Occipital lobe (tissue), 2 donors: ENCODE results near the gene CTRB1. TPM values are rescaled to one million over a fixed set of nuclear protein-coding genes. Genes with fewer than 3 reads are reported as not detected.

ENCODE experiments used
- DNase-seq: peaks from one replicate; lab custom pipeline; 2025; lab: John Stamatoyannopoulos, UW
- total RNA-seq: library from RNA; depleted of rRNA; stranded (reverse); fragments of >200 nt; gene quantifications from one replicate; pipeline ENCODE4 v1.2.3, GENCODE V29; 2014

The CTRB1 gene
- total RNA-seq, 1 donor from 2014 or later = not detected

DNA sequence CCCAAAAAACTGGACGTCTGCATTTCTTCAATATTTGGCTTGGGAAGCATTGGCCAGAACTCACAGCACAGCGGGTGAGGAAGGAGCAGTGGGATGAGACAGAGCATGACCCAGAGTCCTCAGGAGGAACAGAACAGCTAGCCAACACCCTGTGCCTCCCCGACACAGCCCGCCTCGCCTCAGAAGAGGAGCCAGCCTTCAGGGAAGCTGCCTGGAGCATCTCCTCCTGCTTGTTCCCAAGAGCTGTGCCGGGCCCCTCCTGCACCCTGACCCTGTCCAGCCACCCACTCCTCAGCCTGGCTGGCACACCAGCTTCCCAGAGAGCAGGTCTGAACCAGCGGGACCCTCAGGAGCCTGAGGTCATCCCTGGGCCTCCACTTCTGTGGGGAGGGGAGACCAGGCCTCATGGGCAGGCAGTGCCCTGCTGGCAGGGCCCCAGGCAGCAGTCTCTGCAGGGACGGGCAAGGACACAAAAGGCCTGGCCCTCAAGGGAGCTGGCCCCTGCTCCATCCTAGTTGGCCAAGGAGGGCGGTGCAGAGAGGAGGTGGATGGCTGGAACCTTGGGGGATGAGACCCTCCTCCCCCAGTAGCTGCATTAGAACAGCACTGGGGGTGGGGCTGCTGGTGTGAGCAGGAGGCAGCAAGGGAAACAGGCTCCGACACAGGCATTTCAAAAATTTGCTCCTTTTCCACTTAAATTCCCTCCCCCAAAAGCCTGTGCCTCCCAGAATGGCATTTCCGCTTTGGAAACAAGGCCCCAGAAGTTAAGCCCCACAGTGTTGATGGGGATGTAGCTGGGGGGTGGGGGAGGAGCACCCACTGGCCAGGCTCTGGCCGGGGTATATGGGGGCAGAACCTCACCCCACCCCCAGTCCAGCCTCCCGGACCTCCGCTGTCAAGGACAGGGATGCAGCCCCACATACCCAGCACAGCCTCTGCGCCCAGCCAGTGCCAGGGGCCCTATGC lies 34.4 kb downstream of the CTRB1 start:
- DNase-seq = no peak

DNA sequence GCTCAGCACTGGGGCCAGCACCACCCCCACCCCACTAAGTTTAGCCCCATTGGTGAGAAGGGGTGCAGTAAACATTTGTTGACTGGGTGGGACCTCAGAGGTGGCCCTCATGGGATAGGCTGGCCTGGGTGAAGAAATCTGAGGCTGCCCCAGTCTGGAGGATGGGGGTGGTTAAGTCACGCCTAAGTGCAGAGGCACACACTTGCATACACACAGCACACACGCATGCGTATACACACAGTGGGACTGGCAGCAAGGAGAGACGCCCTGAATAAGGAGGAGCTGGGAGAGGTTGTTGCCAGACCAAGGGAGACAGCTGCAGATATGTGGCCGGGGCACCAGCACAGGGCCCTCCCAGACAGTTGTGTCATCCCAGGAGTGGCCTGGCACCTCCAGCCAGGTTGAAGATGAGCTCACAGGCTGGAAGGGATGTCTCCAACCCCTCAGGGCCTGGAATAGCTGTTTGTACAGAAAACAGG lies 35.6 kb downstream of the CTRB1 start:
- DNase-seq = no peak

DNA sequence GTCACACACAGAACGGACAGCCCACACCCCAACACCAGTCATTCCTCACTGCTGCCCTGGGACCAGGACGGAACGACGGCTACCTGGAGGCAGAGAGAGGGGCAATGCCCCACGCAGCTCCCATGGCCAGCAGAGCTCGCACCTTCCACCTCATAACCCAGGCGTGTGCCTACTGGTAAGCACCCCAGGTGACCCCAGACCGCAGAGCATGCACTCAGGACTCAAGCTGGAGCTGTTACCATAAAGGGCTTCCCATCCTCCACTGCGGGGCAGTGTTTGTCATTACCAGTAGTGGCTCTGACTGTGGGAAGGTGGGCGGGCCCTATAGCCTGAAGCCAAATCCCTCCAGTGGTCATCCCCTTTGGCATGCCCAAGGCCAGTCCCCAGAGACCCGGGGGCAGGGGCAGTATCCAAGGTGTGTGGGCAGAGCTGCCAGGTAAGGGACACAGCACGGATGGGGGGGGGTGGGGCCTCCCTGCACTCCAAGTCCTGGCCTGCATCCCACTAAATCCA lies 37.3 kb downstream of the CTRB1 start:
- no peak for DNase-seq

DNA sequence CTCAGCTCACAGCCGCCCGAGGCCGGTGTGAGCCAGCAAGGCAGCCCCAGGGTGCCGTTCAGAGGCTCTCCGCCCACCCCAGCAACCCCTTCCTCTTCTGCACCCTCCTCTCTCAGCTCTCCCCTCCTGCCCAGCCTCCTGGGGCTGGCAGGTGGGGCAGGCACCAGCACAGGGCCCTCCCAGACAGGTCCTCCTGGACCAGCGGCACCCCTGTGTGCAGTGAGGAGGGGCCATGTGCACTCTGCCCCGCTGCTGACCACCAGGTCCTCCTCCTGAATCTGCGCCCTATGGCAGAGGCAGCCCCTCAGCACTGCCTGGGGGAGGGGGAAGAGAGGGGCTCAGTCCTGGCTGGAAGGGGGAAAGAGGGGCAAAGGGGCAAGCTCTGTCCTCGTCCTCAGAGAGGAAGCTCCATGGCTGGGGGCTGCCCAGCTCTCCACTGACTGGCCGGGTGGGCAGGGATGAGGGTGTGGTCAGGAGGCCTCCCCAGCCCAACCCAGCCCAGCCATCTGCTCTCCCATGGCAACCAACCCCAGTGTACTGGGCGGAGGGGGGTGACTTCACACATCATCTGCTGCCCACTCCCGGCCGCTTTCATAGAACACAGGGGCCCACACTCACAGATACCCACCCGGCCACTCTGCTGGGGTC lies 38.0 kb downstream of the CTRB1 start:
- no peak for DNase-seq

DNA sequence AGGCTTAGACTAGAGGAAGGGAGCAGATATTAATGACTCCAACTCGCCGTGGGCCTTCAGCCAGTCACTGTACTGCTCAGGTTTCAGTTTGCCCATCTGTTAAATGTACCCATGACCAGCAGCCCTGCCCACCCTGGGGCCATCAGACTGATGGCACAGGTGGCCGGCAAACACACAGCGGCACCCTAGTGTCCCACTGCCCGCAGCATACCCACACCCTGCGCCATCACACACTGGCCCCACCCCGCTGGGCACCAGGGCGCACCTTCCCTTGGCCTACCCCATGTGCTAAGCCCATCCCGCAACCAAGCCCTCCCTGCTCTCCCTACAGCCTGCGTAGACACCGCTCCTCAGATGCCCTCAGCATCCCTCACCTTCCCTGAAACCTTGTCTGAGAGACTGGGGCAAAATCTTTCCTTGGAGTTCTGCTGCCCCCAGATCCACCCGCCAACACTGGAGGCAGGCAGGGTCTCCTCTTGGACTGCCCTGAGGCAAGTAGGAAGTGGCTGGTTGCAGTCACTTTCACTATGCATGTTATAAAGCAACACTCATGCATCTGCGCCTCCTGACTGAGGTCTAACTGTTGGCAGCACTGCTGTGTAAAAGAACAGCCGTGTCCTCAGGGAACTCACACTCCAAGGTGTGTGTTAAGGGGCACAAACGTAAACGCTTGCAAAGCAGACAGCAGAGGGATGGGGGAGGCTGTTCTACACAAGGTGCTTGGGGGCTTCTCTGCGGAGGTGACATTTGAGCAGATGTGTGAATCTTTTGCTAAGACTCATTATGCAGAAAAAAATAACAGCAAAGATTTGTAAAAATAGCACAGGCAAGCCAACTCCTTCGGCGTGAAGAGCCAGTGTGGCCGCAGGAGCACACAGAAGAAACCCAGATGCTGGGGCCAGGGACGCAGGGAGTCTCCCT lies 39.4 kb downstream of the CTRB1 start:
- DNase-seq = no peak

DNA sequence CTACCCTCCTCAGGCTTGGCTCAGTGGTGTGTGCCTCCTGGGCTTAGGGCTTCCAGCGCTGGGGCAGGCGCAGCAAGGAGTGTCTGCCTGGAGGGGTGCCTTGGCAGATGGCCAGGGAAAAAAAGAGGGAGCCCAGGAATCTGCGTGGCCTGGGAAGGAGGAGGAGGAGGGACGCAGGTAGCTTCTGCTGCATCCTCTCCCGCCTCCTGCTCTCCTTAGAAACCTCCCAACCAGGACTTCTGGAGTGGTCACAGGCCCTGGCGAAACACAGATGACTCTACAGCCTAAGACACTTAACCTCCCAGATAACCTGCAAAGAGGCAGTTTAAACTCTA lies 40.0 kb downstream of the CTRB1 start:
- DNase-seq = no peak

DNA sequence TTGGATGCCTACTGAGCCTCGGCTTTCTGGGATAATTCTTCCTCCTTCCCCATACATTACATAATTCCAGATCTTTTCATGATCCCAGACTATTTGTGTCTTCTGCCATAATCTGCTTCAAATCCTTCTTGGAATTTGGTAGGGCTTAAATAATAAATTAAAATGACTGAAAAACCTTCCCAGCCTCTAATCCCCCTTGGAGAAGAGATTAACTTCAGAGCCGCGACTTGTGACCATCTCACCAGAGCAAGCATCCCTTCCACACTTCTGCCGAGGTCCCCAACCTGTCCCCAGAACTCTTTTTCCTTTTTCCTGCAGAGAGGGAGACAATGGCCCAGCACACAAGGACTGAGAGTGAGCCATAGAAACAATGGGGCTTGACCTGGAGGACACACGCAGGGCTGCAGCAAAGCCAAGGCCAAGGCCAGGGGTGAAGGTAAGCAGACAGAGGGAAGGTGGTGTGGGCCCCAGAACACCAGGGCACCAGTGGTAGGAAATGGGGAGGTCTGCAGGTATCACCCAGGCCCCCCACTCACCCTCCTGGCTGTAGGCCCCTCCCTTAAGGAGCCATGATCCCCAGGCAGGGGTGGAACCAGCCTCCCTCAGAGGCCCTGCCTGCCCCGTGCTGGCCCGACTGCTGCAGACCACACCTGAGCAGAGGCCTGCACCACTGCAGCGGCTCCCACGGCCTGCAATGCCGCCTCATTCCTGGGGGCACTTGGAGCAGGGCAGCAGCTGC lies 42.2 kb downstream of the CTRB1 start:
- no peak for DNase-seq

DNA sequence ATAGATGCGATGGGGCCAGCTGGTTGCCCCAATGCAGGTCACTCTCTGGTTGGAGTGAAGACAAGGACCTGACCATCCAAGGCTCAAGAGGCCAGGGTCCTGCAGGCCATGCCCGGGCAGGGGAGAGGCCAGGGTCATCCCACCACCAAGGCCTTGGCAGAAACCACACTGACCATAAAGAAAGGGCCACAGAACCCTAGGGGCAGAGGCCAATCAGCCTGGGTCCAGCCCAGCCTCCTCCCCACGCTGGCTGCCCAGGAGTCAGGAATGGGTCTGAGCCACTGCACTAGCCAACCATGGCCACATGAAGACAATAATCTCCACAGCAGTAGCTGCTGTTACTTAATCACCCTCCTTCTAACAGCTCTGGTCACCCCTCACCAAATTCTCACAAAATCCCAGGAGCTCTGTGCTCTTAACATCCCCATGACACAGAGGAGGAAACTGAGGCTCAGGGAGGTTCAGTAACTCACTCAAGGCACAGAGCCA lies 42.8 kb downstream of the CTRB1 start:
- DNase-seq = no peak

DNA sequence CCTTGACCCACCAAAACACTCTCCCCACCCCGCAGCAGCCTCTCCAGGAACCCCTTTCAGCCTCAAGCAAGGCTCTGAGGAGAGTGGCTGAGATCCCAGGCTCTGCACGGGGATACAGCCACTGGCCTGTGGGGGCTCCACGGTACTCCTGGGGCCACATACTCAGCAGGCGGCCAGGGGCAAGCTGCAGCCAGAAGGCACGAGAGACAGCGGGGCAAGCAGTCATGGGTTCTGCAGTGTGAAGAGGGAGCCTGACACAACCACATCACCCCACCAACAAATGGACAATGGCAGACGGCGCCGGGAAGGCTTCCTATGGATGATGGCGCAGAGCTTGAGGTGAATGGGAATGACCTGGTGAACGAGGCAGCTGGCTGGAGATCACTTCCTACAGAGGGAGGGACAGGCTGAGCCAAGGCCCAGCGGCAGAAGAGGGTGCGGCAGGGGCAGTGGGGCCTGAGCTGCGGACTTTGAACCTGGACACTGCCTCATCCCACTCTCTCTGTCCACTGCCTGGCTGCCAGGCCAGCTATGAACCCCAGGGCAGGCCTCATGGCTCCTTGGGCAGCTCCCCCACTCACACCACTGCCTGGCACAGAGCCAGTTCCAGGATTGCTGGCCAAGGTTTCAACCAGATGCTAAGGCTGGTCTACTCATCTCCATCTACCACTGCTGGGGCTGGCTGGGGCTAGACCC lies 43.5 kb downstream of the CTRB1 start:
- DNase-seq = no peak

DNA sequence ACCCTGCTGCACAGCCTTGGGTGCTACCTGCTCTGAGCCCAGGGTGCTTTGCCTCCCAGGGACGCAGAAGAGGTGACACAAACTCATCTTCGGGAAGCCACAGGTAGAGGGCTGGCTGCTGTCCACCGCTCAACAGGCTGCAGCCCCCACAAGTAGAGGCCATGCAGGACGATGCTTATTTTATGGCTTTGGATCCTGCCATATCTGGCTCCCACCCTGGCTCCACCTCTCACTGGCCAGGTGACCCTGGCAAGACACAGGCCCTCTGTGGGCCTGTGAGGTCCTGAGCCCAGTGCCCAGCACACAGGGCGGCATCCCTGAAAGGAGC lies 44.0 kb downstream of the CTRB1 start:
- no peak for DNase-seq

DNA sequence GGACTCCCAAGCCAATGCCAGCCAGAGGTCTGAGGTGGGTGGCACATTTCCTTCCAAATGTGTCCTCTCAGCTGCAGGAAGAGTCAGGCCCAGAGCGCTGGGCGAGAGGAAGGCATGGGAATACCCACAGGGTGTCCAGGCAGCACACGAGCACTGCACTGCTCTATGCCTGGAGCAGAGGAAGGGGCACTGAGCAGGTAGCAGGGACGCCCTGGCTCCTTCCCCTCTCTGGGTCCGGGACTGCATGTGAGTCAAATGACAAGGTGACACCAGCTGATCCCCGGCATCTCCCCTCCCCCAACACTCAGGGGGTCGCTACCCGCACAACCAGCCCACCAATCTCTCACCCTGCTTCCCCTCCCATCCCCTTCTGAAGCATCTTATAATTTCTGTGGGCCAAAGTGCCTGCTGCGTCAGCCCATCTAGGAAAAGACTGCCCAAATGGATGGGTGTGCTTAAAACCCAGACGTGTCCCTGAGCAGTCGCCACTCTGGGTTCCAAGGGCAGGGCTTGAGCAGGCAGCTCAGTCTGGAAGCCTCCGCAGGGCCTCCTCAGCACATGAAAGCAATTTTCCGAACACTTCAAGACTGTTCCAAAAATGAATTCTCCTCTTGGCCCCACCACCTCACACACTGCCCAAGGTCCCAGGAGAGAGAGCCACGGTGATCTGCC lies 44.6 kb downstream of the CTRB1 start:
- DNase-seq = no peak

DNA sequence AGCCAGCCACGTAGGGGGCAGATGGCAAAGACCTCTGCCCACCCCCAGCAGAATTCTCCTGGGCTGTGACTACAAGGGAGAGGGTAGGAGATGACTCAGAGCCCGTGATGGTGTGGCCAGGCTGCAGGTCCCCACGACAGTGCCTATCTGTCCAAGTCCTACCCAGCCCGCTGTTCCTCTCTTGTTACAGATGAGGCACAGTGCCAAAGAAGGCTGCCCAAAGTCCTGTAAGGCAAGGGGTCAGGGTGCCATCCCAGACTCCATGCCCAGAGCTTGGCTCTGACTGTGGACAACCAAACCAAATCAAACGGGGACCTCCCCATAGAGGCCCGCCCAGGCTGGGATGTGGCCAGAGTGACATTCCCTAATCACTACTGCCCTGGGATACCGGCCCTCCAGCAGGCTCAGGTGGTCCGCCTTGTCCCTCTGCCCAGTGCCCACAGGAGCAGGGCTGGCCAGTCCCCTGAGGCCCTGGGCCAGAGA lies 45.2 kb downstream of the CTRB1 start:
- no peak for DNase-seq

DNA sequence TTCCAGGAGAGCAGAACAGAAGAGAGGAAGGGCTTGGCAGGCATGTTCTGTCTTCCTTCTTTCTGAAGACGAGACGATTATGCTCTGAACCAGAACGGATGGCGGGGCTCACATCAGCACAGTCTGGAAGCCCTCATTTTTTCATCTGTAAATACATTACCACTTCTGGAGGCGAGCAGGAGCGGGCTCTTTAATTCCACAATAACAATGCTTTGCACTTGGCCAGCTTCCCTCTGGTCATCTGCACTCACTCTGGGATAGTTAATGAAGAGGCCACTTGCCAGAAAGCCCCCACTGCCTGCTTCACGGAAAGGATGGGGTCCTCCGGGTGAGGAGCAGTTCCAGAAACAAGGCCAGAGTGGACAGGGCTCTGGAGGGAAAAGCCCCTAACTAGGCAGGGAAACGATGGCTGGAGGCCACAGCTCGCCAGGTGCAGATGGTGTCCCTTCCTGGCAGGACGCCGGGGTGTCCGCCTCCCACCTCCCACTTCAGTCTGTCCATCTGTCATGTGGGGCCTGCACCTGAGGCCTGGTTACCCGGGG lies 45.7 kb downstream of the CTRB1 start:
- no peak for DNase-seq

DNA sequence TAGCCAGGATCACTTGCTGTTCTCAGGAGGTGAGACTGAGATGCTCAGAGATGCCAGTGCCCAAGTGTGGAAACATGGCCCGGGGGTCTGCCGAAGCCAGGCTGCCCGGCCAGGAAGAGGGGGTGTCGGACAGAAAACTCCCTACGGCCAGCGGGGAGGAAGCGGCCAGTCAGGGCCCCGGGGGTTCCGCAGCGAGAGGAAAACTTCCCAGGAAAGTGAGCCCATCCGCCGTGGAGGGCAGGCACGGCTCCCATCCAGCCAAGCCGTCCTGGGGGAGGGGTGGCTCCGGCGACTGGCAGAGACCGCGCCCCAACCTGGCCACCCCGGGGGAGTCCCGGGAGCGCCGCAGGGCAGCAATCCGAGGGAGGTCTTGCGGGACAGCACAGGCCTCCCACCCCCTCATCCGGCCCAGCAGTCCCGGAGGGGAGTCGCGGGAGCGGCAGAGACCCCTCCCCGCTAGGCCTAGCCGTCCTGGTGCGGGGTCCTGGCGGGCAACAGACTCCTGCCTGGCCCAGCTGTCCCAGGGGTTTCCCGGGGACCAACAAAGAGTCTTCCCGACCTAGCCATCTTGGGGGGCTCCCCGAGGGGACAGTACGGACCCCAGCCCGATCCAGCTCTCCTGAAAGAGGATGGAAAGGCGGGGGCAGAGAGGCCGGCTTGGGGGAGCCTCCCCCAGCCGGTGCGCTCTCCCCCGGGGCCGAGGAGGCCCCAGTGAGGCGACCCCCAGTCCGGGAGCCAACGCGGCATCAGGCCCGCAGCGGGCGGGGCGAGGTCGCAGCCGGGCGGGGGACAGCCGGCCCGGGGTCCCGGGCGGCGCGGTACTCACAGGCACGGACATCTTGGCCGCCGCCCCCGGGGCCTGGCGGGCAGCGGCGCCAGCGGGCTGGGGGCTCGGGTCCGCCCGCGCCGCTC lies 46.5 kb downstream of the CTRB1 start:
- DNase-seq = no peak

DNA sequence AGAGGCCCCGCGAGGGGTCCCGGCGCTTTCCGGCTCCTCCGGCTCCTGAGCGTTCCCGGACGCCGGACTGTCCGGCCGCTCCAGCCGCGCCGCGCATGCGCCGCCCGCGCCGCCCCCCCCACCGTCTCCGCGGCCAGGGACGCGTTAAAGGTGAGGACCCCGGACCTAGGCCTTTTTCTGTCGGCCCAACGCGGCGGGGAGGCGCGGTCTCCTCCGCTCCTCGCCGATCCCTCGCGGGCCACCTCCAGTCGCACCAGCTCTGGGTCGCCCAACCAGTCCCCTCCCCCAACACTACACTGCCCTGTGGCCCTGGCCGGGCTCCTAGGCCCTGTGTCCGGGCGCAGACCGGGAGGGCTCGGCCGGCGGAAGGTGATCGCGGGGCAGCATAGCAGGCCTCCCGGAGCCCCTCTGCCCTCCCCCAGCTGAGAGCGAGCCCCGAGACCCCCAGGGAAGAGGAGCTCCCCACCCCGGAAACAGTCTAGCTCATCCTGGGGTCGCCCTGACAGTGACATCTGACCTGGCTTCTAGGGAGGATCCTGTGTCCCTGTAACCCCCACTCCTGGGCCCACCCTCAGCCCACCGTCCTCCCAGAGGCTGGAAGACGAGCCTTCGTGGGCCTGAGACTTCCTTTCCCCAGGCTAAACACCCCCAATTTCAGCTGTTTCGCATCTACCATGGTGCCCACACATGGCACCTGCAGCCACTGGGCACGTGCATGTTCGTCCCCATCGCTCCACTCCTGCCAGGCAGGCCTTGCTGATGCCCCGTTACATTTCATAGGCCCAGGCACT lies 47.3 kb downstream of the CTRB1 start:
- peak; percentile 54 for DNase-seq

DNA sequence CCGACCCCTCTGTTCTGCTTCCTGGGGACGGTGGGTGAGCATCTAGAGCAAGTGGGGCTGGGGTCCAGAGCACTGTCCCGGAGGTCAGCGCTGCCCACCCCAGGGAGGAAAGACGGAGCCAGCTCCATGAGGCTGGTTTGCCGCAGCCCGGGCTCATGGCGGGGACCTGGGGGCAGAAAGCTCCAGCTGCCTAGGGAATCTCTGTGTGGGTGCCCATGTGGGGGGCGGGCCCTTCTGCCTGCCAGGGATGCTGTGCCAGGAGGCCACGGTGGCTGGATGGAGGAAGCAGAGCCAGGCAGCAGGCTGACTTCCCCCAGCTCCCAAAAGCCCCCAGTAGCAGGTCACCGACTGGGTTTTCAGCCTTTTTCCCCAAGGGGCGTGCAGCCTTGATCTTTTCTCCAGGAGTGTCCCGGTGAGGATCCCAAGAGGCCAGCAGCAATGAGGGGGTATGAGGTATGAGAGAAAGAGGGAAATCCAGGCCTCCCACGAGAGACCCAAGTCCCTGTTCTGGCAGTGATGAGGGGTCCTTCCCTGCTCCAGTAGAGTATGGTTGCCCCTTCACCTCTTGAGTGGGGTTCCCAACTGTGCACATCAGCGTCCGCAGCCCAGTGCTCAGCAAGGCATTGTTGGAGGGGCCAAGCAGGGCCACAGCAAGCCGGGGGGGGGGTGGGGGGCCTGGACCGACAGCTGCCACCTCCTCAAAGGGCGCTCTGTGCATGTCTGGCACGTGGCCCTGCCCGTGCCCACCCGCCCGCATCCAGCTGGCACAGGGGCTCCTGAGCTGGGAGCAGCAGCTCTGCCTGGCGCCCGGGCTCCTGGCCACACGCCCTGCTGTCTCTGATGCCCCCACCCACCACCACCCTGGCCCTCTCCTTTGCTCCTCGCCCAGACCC lies 48.2 kb downstream of the CTRB1 start:
- DNase-seq = peak; percentile 49
